WTC11 (cell line): ENCODE results near the gene ROBO1. TPM values are rescaled to one million over a fixed set of nuclear protein-coding genes. Genes with fewer than 3 reads are reported as not detected.

Experiments used
- ATAC-seq: fragments of 200-7000 bp; cut with Tn5 transposase; 2 replicates; pipeline ENCODE4 v1.10.0; 2021; ENCODE audit warnings: mild to moderate bottlenecking, moderate library complexity
- CTCF ChIA-PET: fragments of 300-600 bp; sonication (Branson Sonifier 250); formaldehyde crosslinking; loops from one replicate; lab custom pipeline; 2021; ENCODE audit warnings: antibody characterized with exemption; lab: Charles Lee
- POLR2A ChIA-PET: fragments of 350-600 bp; sonication (Branson Sonifier 250); formaldehyde crosslinking; loops from one replicate; lab custom pipeline; 2021; ENCODE audit warnings: antibody characterized with exemption; lab: Charles Lee
- DNase-seq: peaks from one replicate; pipeline ENCODE4 v3.0.0; 2021; ENCODE audit warnings: low spot score
- H3K27ac Mint-ChIP-seq: 2 replicates; pipeline ENCODE4 v1.8.0; 2021; ENCODE audit warnings: mixed read lengths
- H3K27me3 Mint-ChIP-seq: 2 replicates; pipeline ENCODE4 v1.8.0; 2021; ENCODE audit warnings: low read depth, mild to moderate bottlenecking, moderate library complexity, mixed read lengths
- H3K36me3 Mint-ChIP-seq: 2 replicates; pipeline ENCODE4 v1.8.0; 2021; ENCODE audit warnings: mixed read lengths
- H3K4me1 Mint-ChIP-seq: 2 replicates; pipeline ENCODE4 v1.8.0; 2022; ENCODE audit warnings: mixed read lengths
- H3K4me3 Mint-ChIP-seq: 2 replicates; pipeline ENCODE4 v1.8.0; 2021; ENCODE audit warnings: mild to moderate bottlenecking, moderate library complexity, mixed read lengths
- H3K9me3 Mint-ChIP-seq: 2 replicates; pipeline ENCODE4 v1.8.0; 2021; ENCODE audit warnings: mixed read lengths
- CDX4 ChIP-seq: fragments of 250-450 bp; sonication (Bioruptor Pico); IDR thresholded peaks from 2 replicates; pipeline ENCODE4 v1.9.0; 2021; ENCODE audit warnings: moderate library complexity, mild to moderate bottlenecking, inconsistent platforms, borderline replicate concordance
- CREM ChIP-seq: sonication (generic); formaldehyde crosslinking; IDR thresholded peaks from 2 replicates; pipeline ENCODE4 v1.8.1; 2022; ENCODE audit warnings: mild to moderate bottlenecking, missing genetic modification reagents, moderate library complexity
- E2F5 ChIP-seq: sonication (generic); formaldehyde crosslinking; IDR thresholded peaks from 2 replicates; pipeline ENCODE4 v1.8.1; 2022; ENCODE audit warnings: mild to moderate bottlenecking, moderate library complexity, missing genetic modification reagents
- ELF4 ChIP-seq: sonication (generic); formaldehyde crosslinking; IDR thresholded peaks from 2 replicates; pipeline ENCODE4 v1.8.1; 2022; ENCODE audit warnings: low read depth, mild to moderate bottlenecking, moderate library complexity, missing genetic modification reagents
- ESRRA ChIP-seq: sonication (generic); formaldehyde crosslinking; IDR thresholded peaks from 2 replicates; pipeline ENCODE4 v1.8.1; 2022; ENCODE audit warnings: mild to moderate bottlenecking, missing genetic modification reagents, borderline replicate concordance
- FOXP1 ChIP-seq: sonication (generic); formaldehyde crosslinking; IDR thresholded peaks from 2 replicates; pipeline ENCODE4 v1.8.0; 2022; ENCODE audit warnings: missing genetic modification reagents, mild to moderate bottlenecking, moderate library complexity, borderline replicate concordance
- HMGA2 ChIP-seq: fragments of 250-450 bp; sonication (Bioruptor Pico); IDR thresholded peaks from 2 replicates; pipeline ENCODE4 v1.4.0; 2021; ENCODE audit warnings: mild to moderate bottlenecking, moderate library complexity
- IRF2 ChIP-seq: sonication (generic); formaldehyde crosslinking; IDR thresholded peaks from 2 replicates; pipeline ENCODE4 v1.8.0; 2022; ENCODE audit warnings: low read depth, missing genetic modification reagents, borderline replicate concordance
- KAT7 ChIP-seq: sonication (generic); formaldehyde crosslinking; IDR thresholded peaks from 2 replicates; pipeline ENCODE4 v1.8.1; 2023; ENCODE audit warnings: missing genetic modification reagents, mild to moderate bottlenecking, borderline replicate concordance
- MYBL2 ChIP-seq: sonication (generic); formaldehyde crosslinking; IDR thresholded peaks from 2 replicates; pipeline ENCODE4 v1.8.1; 2023; ENCODE audit warnings: mild to moderate bottlenecking, moderate library complexity, missing genetic modification reagents
- NFATC4 ChIP-seq: fragments of 250-450 bp; sonication (Bioruptor Pico); IDR thresholded peaks from 2 replicates; pipeline ENCODE4 v1.9.0; 2021; ENCODE audit warnings: mild to moderate bottlenecking
- NR2C2 ChIP-seq: sonication (generic); formaldehyde crosslinking; IDR thresholded peaks from 2 replicates; pipeline ENCODE4 v1.8.0; 2022; ENCODE audit warnings: mild to moderate bottlenecking, missing genetic modification reagents
- NR3C1 ChIP-seq: sonication (generic); formaldehyde crosslinking; conservative IDR thresholded peaks from 2 replicates; pipeline ENCODE4 v1.8.1; 2023; ENCODE audit warnings: low read depth, mild to moderate bottlenecking, missing genetic modification reagents
- RELA ChIP-seq: sonication (generic); formaldehyde crosslinking; IDR thresholded peaks from 2 replicates; pipeline ENCODE4 v1.8.1; 2022; ENCODE audit warnings: missing genetic modification reagents, mild to moderate bottlenecking, borderline replicate concordance
- SMAD4 ChIP-seq: sonication (generic); formaldehyde crosslinking; IDR thresholded peaks from 2 replicates; pipeline ENCODE4 v1.8.0; 2022; ENCODE audit warnings: mild to moderate bottlenecking, missing genetic modification reagents
- SOX15 ChIP-seq: fragments of 250-450 bp; sonication (Bioruptor Pico); IDR thresholded peaks from 2 replicates; pipeline ENCODE4 v1.9.0; 2021; ENCODE audit warnings: mild to moderate bottlenecking
- TEAD4 ChIP-seq: sonication (generic); formaldehyde crosslinking; IDR thresholded peaks from 2 replicates; pipeline ENCODE4 v1.8.0; 2022; ENCODE audit warnings: mild to moderate bottlenecking, missing genetic modification reagents
- USF2 ChIP-seq: sonication (generic); formaldehyde crosslinking; IDR thresholded peaks from 2 replicates; pipeline ENCODE4 v1.8.1; 2023; ENCODE audit warnings: mild to moderate bottlenecking, missing genetic modification reagents, moderate library complexity
- ZMAT4 ChIP-seq: fragments of 250-450 bp; sonication (Bioruptor Pico); IDR thresholded peaks from 2 replicates; pipeline ENCODE4 v1.9.0; 2021; ENCODE audit warnings: mild to moderate bottlenecking
- ZNF121 ChIP-seq: sonication (generic); formaldehyde crosslinking; IDR thresholded peaks from 2 replicates; pipeline ENCODE4 v1.8.0; 2023; ENCODE audit warnings: missing genetic modification reagents
- ZNF138 ChIP-seq: sonication (generic); formaldehyde crosslinking; conservative IDR thresholded peaks from 2 replicates; pipeline ENCODE4 v1.8.1; 2022; ENCODE audit warnings: mild to moderate bottlenecking, moderate library complexity, missing genetic modification reagents
- ZNF423 ChIP-seq: fragments of 250-450 bp; sonication (Bioruptor Pico); IDR thresholded peaks from 2 replicates; pipeline ENCODE4 v2.1.2; 2022; ENCODE audit warnings: mild to moderate bottlenecking, moderate library complexity
- ZNF512 ChIP-seq: sonication (generic); formaldehyde crosslinking; IDR thresholded peaks from 2 replicates; pipeline ENCODE4 v1.8.1; 2022; ENCODE audit warnings: missing genetic modification reagents, borderline replicate concordance
- total RNA-seq: library from RNA; stranded (reverse); gene quantifications from 3 replicates; pipeline ENCODE4 v1.2.3, GENCODE V29; 2021
- TF ChIP-seq, protein P1 (sequence below): sonication (generic); formaldehyde crosslinking; IDR thresholded peaks from 2 replicates; pipeline ENCODE4 v1.8.1; 2023; ENCODE audit warnings: mild to moderate bottlenecking, missing genetic modification reagents
- TF ChIP-seq, protein P2 (sequence below): sonication (generic); formaldehyde crosslinking; IDR thresholded peaks from 2 replicates; pipeline ENCODE4 v1.8.0; 2022; ENCODE audit warnings: missing genetic modification reagents

Gene ROBO1
- total RNA-seq, 1 experiment from 2014 or later, result 90.9 TPM

- no peaks in the 10 kb centered on the region for H3K9me3 Mint-ChIP-seq
- DNase-seq, result no peak
- ATAC-seq, result no peak
- H3K27ac Mint-ChIP-seq, result no peak overlapping the region
- CTCF ChIA-PET, result no interaction called here
- peaks cover 24% of the 10 kb centered on the region for H3K4me1 Mint-ChIP-seq
- H3K36me3 Mint-ChIP-seq, result no peaks in the 10 kb centered on the region
- H3K4me3 Mint-ChIP-seq, result no peak overlapping the region
- TF ChIP-seq CDX4 (CRISPR knock-in tag), result no peak
- TF ChIP-seq NR2C2, result no peak
- H3K27me3 Mint-ChIP-seq, result no peaks in the 10 kb centered on the region
- POLR2A ChIA-PET, result no interaction called here
These were observed 605.1 kb downstream of the ROBO1 start for GRCh38 chr3:79162653-79163052.

DNA sequence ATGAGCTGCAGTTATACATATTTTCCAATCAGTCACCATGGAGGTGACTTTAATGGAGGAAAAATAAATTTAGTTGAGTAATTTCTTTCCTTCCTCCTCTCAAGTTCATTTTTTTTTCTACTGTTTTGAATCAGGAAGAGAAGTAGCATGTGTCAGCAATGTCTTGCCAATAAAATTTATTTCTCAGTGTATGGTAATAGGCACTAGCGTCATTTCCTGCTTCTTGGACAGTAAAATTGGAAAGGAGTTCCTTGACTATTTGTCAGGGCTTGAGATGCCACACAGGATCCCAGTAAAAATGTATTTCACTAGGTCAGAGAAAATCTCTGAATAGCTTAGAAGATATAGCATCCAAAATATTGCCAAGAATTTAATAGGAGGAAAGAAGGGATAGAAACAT, 605.9 kb downstream of the ROBO1 start:
- ATAC-seq, result no peak
- no peaks in the 10 kb centered on the region for H3K36me3 Mint-ChIP-seq
- no peak for DNase-seq
- no peak for TF ChIP-seq SMAD4 (CRISPR knock-in tag)
- no peak for TF ChIP-seq USF2 (CRISPR knock-in tag)
- no peak for TF ChIP-seq ZNF512
- no peak for TF ChIP-seq ZNF423 (CRISPR knock-in tag)
- no peak for TF ChIP-seq NR3C1 (CRISPR knock-in tag)
- no peak for TF ChIP-seq ELF4
- TF ChIP-seq, protein P1, sequence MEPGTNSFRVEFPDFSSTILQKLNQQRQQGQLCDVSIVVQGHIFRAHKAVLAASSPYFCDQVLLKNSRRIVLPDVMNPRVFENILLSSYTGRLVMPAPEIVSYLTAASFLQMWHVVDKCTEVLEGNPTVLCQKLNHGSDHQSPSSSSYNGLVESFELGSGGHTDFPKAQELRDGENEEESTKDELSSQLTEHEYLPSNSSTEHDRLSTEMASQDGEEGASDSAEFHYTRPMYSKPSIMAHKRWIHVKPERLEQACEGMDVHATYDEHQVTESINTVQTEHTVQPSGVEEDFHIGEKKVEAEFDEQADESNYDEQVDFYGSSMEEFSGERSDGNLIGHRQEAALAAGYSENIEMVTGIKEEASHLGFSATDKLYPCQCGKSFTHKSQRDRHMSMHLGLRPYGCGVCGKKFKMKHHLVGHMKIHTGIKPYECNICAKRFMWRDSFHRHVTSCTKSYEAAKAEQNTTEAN (CRISPR knock-in tag), result no peak
- TF ChIP-seq TEAD4 (CRISPR knock-in tag), result no peak
- TF ChIP-seq ZNF121, result no peak
- TF ChIP-seq IRF2, result no peak
- no peak for TF ChIP-seq RELA (CRISPR knock-in tag)
- TF ChIP-seq E2F5 (CRISPR knock-in tag), result no peak
- no peak for TF ChIP-seq ZNF138 (CRISPR knock-in tag)
- no peak for TF ChIP-seq FOXP1
- no peak for TF ChIP-seq CREM (CRISPR knock-in tag)
- no peak for TF ChIP-seq KAT7 (CRISPR knock-in tag)
- no peaks in the 10 kb centered on the region for H3K9me3 Mint-ChIP-seq
- peaks cover 22% of the 10 kb centered on the region for H3K4me1 Mint-ChIP-seq
- ChIA-PET CTCF (interaction anchor here (1.1 kb wide), 1 partner anchor 76 kb away, joined by 3 read pairs; no protein-coding TSS in a partner anchor), POLR2A (no interaction called here)
- no peaks in the 10 kb centered on the region for H3K27me3 Mint-ChIP-seq
- H3K27ac Mint-ChIP-seq, result no peak overlapping the region
- no peak overlapping the region for H3K4me3 Mint-ChIP-seq

DNA sequence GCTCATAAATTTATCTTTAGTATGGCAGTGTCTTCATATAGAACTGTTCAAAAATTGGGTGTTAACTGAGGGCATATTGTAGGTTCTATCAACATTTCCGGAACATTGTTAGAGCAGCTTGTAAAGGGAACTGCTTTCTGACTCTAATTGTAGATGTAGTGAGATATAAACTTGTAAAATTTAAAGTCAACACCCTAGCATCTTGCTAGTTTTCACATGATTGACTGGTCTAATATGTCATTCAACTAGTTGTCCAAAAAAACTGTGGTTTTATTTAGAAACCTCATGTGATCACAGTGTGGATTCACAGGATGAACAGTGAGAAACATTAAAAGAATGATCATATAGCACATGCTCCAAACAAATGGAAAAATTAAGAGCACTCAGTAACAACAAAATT, 607.4 kb downstream of the ROBO1 start:
- POLR2A ChIA-PET, result no interaction called here
- peaks cover 29% of the 10 kb centered on the region for H3K4me1 Mint-ChIP-seq
- no peaks in the 10 kb centered on the region for H3K36me3 Mint-ChIP-seq
- ATAC-seq (no peak), DNase-seq (no peak)
- CTCF ChIA-PET, result interaction anchor here (2.3 kb wide), 1 partner anchor 74 kb away, joined by 7 read pairs; no protein-coding TSS in a partner anchor
- no peaks in the 10 kb centered on the region for H3K27me3 Mint-ChIP-seq
- H3K27ac Mint-ChIP-seq, result no peak overlapping the region
- H3K9me3 Mint-ChIP-seq, result no peaks in the 10 kb centered on the region
- H3K4me3 Mint-ChIP-seq, result no peak overlapping the region
- TF ChIP-seq MYBL2 (CRISPR knock-in tag), result no peak
- no peak for TF ChIP-seq ZNF121
- TF ChIP-seq ESRRA (CRISPR knock-in tag), result no peak
- no peak for TF ChIP-seq NFATC4 (CRISPR knock-in tag)
- TF ChIP-seq, protein P2, sequence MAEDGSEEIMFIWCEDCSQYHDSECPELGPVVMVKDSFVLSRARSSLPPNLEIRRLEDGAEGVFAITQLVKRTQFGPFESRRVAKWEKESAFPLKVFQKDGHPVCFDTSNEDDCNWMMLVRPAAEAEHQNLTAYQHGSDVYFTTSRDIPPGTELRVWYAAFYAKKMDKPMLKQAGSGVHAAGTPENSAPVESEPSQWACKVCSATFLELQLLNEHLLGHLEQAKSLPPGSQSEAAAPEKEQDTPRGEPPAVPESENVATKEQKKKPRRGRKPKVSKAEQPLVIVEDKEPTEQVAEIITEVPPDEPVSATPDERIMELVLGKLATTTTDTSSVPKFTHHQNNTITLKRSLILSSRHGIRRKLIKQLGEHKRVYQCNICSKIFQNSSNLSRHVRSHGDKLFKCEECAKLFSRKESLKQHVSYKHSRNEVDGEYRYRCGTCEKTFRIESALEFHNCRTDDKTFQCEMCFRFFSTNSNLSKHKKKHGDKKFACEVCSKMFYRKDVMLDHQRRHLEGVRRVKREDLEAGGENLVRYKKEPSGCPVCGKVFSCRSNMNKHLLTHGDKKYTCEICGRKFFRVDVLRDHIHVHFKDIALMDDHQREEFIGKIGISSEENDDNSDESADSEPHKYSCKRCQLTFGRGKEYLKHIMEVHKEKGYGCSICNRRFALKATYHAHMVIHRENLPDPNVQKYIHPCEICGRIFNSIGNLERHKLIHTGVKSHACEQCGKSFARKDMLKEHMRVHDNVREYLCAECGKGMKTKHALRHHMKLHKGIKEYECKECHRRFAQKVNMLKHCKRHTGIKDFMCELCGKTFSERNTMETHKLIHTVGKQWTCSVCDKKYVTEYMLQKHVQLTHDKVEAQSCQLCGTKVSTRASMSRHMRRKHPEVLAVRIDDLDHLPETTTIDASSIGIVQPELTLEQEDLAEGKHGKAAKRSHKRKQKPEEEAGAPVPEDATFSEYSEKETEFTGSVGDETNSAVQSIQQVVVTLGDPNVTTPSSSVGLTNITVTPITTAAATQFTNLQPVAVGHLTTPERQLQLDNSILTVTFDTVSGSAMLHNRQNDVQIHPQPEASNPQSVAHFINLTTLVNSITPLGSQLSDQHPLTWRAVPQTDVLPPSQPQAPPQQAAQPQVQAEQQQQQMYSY, result no peak
- TF ChIP-seq SOX15, result no peak
- no peak for TF ChIP-seq E2F5 (CRISPR knock-in tag)
- TF ChIP-seq ZMAT4, result no peak
- no peak for TF ChIP-seq HMGA2
